ENCODE results near the gene SACM1L. TPM values are rescaled to one million over a fixed set of nuclear protein-coding genes. Genes with fewer than 3 reads are reported as not detected.

Gene SACM1L
- total RNA-seq, 1 donor from 2014 or later, result 19.7 TPM

- ATAC-seq, result no peak
- DNase-seq (ENCODE audit: low spot score), result no peak
These were observed 92.1 kb downstream of the SACM1L start for GRCh38 chr3:45781271-45781670.

GRCh38 chr3:45781841-45782240, 92.6 kb downstream of the SACM1L start:
- ATAC-seq, result no peak
- DNase-seq (ENCODE audit: low spot score), result no peak

GRCh38 chr3:45782381-45782780, 93.2 kb downstream of the SACM1L start:
- ATAC-seq, result no peak
- DNase-seq (ENCODE audit: low spot score), result no peak

GRCh38 chr3:45783667-45784066, 94.5 kb downstream of the SACM1L start:
- no peak for DNase-seq (ENCODE audit: low spot score)

GRCh38 chr3:45785605-45786150, 96.5 kb downstream of the SACM1L start:
- DNase-seq (ENCODE audit: low spot score), result no peak
- ATAC-seq, result no peak

More at GRCh38 chr3:45783667-45784066, 94.5 kb downstream of the SACM1L start:
- no peak for ATAC-seq

- DNase-seq (ENCODE audit: low spot score), result no peak
- no peak for ATAC-seq
These were observed 97.8 kb downstream of the SACM1L start for GRCh38 chr3:45786801-45787495.

- DNase-seq (ENCODE audit: low spot score) (no peak), ATAC-seq (no peak)
These were observed 98.4 kb downstream of the SACM1L start for GRCh38 chr3:45787551-45787950.

GRCh38 chr3:45789235-45789812, 100.1 kb downstream of the SACM1L start:
- DNase-seq (ENCODE audit: low spot score), result no peak
- no peak for ATAC-seq

GRCh38 chr3:45790596-45790995, 101.4 kb downstream of the SACM1L start:
- ATAC-seq (no peak), DNase-seq (ENCODE audit: low spot score) (no peak)

- no peak for ATAC-seq
- DNase-seq (ENCODE audit: low spot score), result no peak
These were observed 102.8 kb downstream of the SACM1L start for GRCh38 chr3:45792036-45792435.

GRCh38 chr3:45792516-45793172, 103.4 kb downstream of the SACM1L start:
- DNase-seq (ENCODE audit: low spot score), result no peak
- ATAC-seq, result no peak

GRCh38 chr3:45793482-45794176, 104.4 kb downstream of the SACM1L start:
- DNase-seq (ENCODE audit: low spot score) (no peak), ATAC-seq (no peak)

GRCh38 chr3:45794177-45794560, 105.0 kb downstream of the SACM1L start:
- ATAC-seq, result no peak
- DNase-seq (ENCODE audit: low spot score), result no peak

GRCh38 chr3:45794660-45795059, 105.5 kb downstream of the SACM1L start:
- no peak for ATAC-seq
- no peak for DNase-seq (ENCODE audit: low spot score)

Other genes starting within 250 kb of the SACM1L start
- 30.7 TPM for gene LIMD1, start 94.6 kb upstream of the SACM1L start, total RNA-seq
- gene SLC6A20, start 107.1 kb downstream of the SACM1L start, total RNA-seq, result 0.08 TPM
- gene LZTFL1, start 152.7 kb downstream of the SACM1L start, total RNA-seq, result 7.7 TPM
- gene CCR9, start 197.1 kb downstream of the SACM1L start, total RNA-seq, result 0.15 TPM